H9 (cell line): ENCODE data around the gene C1QTNF2. TPM values are rescaled to one million over a fixed set of nuclear protein-coding genes. Genes with fewer than 3 reads are reported as not detected.

ENCODE experiments used
- DNase-seq: peaks from one replicate; pipeline ENCODE4 v3.0.0-alpha.2; 2017
- H2AFZ ChIP-seq: one replicate; pipeline ENCODE4 v1.6.1; 2013; ENCODE audit warnings: mild to moderate bottlenecking, low read length, control low read depth, moderate library complexity
- H2AK5ac ChIP-seq: 2 replicates; pipeline ENCODE4 v1.6.1; 2013; ENCODE audit warnings: low read length, control low read depth, mixed read lengths; ENCODE audit not compliant: insufficient read length
- H2BK120ac ChIP-seq: one replicate; pipeline ENCODE4 v1.6.1; 2013; ENCODE audit warnings: low read depth, mild to moderate bottlenecking, low read length, control low read depth, inconsistent platforms; ENCODE audit not compliant: poor library complexity, severe bottlenecking
- H2BK12ac ChIP-seq: 2 replicates; pipeline ENCODE4 v1.6.1; 2013; ENCODE audit warnings: low read length, control low read depth, mixed read lengths, low read depth; ENCODE audit not compliant: insufficient read length
- H2BK15ac ChIP-seq: 2 replicates; pipeline ENCODE4 v1.6.1; 2013; ENCODE audit warnings: low read depth, low read length, control low read depth
- H2BK20ac ChIP-seq: one replicate; pipeline ENCODE4 v1.6.1; 2013; ENCODE audit warnings: low read depth, mild to moderate bottlenecking, low read length, control low read depth, inconsistent platforms; ENCODE audit not compliant: poor library complexity, severe bottlenecking
- H2BK5ac ChIP-seq: 2 replicates; pipeline ENCODE4 v1.6.1; 2013; ENCODE audit warnings: low read length, control low read depth, mixed read lengths; ENCODE audit not compliant: insufficient read length
- H3K14ac ChIP-seq: 2 replicates; pipeline ENCODE4 v1.6.1; 2013; ENCODE audit warnings: low read length, control low read depth; ENCODE audit not compliant: insufficient read depth
- H3K18ac ChIP-seq: 2 replicates; pipeline ENCODE4 v1.6.1; 2013; ENCODE audit warnings: low read depth, mild to moderate bottlenecking, mixed read lengths, low read length, control low read depth; ENCODE audit not compliant: insufficient read length
- H3K23ac ChIP-seq: 2 replicates; pipeline ENCODE4 v1.6.1; 2013; ENCODE audit warnings: low read length, control low read depth, mixed read lengths, low read depth; ENCODE audit not compliant: insufficient read length
- H3K23me2 ChIP-seq: 2 replicates; pipeline ENCODE4 v1.6.1; 2013; ENCODE audit warnings: low read depth, mild to moderate bottlenecking, mixed read lengths, low read length, control low read depth; ENCODE audit not compliant: insufficient read length, poor library complexity, severe bottlenecking
- H3K27ac ChIP-seq: 2 replicates; pipeline ENCODE4 v1.5.1; 2013; ENCODE audit warnings: low read length, control low read depth, mixed read lengths, low read depth; ENCODE audit not compliant: insufficient read length
- H3K27me3 ChIP-seq: 2 replicates; pipeline ENCODE4 v1.6.1; 2013; ENCODE audit warnings: low read length, control low read depth, inconsistent platforms; ENCODE audit not compliant: insufficient read depth
- H3K4ac ChIP-seq: 2 replicates; pipeline ENCODE4 v1.6.1; 2013; ENCODE audit warnings: low read depth, mild to moderate bottlenecking, control low read depth, inconsistent platforms, low read length, moderate library complexity
- H3K4me1 ChIP-seq: 2 replicates; pipeline ENCODE4 v1.6.1; 2013; ENCODE audit warnings: low read length, control low read depth, inconsistent platforms; ENCODE audit not compliant: insufficient read depth
- H3K4me2 ChIP-seq: 2 replicates; pipeline ENCODE4 v1.6.1; 2013; ENCODE audit warnings: low read length, control low read depth, mixed read lengths; ENCODE audit not compliant: insufficient read length, insufficient read depth
- H3K56ac ChIP-seq: 2 replicates; pipeline ENCODE4 v1.6.1; 2013; ENCODE audit warnings: low read depth, mild to moderate bottlenecking, mixed read lengths, low read length, control low read depth; ENCODE audit not compliant: insufficient read length
- H3K79me1 ChIP-seq: 2 replicates; pipeline ENCODE4 v1.6.1; 2013; ENCODE audit warnings: low read depth, mild to moderate bottlenecking, moderate library complexity, low read length, control low read depth, inconsistent platforms; ENCODE audit not compliant: insufficient read depth, poor library complexity, severe bottlenecking
- H3K79me2 ChIP-seq: 2 replicates; pipeline ENCODE4 v1.6.1; 2013; ENCODE audit warnings: low read length, control low read depth, inconsistent platforms; ENCODE audit not compliant: insufficient read depth
- H3K9ac ChIP-seq: 2 replicates; pipeline ENCODE4 v1.6.1; 2013; ENCODE audit warnings: low read length, control low read depth, mixed read lengths; ENCODE audit not compliant: insufficient read length; ENCODE audit errors: extremely low read depth
- H3K9me3 ChIP-seq: one replicate; pipeline ENCODE4 v1.6.1; 2013; ENCODE audit warnings: low read depth, low read length, inconsistent platforms; ENCODE audit not compliant: control insufficient read depth
- H3T11ph ChIP-seq: one replicate; pipeline ENCODE4 v1.6.1; 2013; ENCODE audit warnings: mild to moderate bottlenecking, low read length, control low read depth, inconsistent platforms
- H4K20me1 ChIP-seq: one replicate; pipeline ENCODE4 v1.6.1; 2013; ENCODE audit not compliant: control insufficient read depth, insufficient read length, insufficient read depth
- H4K5ac ChIP-seq: 2 replicates; pipeline ENCODE4 v1.6.1; 2013; ENCODE audit warnings: low read depth, mild to moderate bottlenecking, mixed read lengths, low read length, control low read depth; ENCODE audit not compliant: insufficient read length
- H4K8ac ChIP-seq: replicated peaks from 2 replicates; pipeline ENCODE4 v1.6.1; 2013; ENCODE audit warnings: low read length, control low read depth, mixed read lengths, low read depth; ENCODE audit not compliant: insufficient read length
- H4K91ac ChIP-seq: 2 replicates; pipeline ENCODE4 v1.6.1; 2013; ENCODE audit warnings: low read depth, mild to moderate bottlenecking, moderate library complexity, mixed read lengths, low read length, control low read depth; ENCODE audit not compliant: insufficient read length
- H3K27ac Mint-ChIP-seq, 3 experiments: 2 replicates in 2 of 3; 3 replicates in 1 of 3; pipeline ENCODE4 v1.8.0; 2020 to 2021; ENCODE audit warnings: mixed read lengths in 3 of 3, mild to moderate bottlenecking in 1 of 3, moderate library complexity in 1 of 3
- H3K27me3 Mint-ChIP-seq: 2 replicates; pipeline ENCODE4 v1.8.0; 2021; ENCODE audit warnings: low read depth, mild to moderate bottlenecking, moderate library complexity, mixed read lengths
- H3K36me3 Mint-ChIP-seq, 3 experiments: 2 replicates in 2 of 3; 3 replicates in 1 of 3; pipeline ENCODE4 v1.8.0; 2020 to 2021; ENCODE audit warnings: low read depth in 3 of 3, mixed read lengths in 3 of 3; ENCODE audit not compliant: insufficient read depth in 1 of 3
- H3K4me1 Mint-ChIP-seq, 2 experiments: 2 replicates each; pipeline ENCODE4 v1.8.0; 2020; ENCODE audit warnings: mixed read lengths in 2 of 2
- H3K4me3 Mint-ChIP-seq, 2 experiments: 2 replicates in 1 of 2; 3 replicates in 1 of 2; pipeline ENCODE4 v1.8.0; 2020 to 2021; ENCODE audit warnings: mild to moderate bottlenecking in 2 of 2, mixed read lengths in 2 of 2, moderate library complexity in 1 of 2
- H3K9me3 Mint-ChIP-seq, 2 experiments: 2 replicates in 1 of 2; 3 replicates in 1 of 2; pipeline ENCODE4 v1.8.0; 2020; ENCODE audit warnings: mild to moderate bottlenecking in 2 of 2, mixed read lengths in 2 of 2, moderate library complexity in 1 of 2
- CTCF ChIP-seq: fragments of 200-600 bp; sonication (generic); conservative IDR thresholded peaks from 3 replicates; pipeline ENCODE4 v1.8.0; 2021; ENCODE audit warnings: antibody characterized with exemption, mild to moderate bottlenecking
- WGBS: extraction: QIAGEN DNeasy Blood & Tissue Kit; methylation state at CpG from one replicate; pipeline ENCODE4 v1.1.7; 2013; ENCODE audit warnings: missing lambda C conversion rate, low lambda C conversion rate, mixed read lengths; ENCODE audit not compliant: insufficient read length; ENCODE audit errors: extremely low coverage; 5-methylcytosine and 5-hydroxymethylcytosine counted together
- total RNA-seq: library from RNA; stranded (reverse); gene quantifications from 2 replicates; pipeline ENCODE4 v1.2.1, GENCODE V29; 2021

Gene C1QTNF2
- total RNA-seq, 1 experiment from 2014 or later: 0.59 TPM

- peaks cover 9% of the 10 kb centered on the region; the same call in 1 of the 2 replicates for H3K27me3 ChIP-seq
- peaks cover 47% of the 10 kb centered on the region for H3K27me3 Mint-ChIP-seq
- DNase-seq: no peak
These were observed 2.5 kb downstream of the C1QTNF2 start for GRCh38 chr5:160367885-160368284.

More at GRCh38 chr5:160367885-160368284, 2.5 kb downstream of the C1QTNF2 start:
- no peak overlapping the region for H2BK12ac ChIP-seq
- H4K5ac ChIP-seq: no peak overlapping the region
- H3K4me1 Mint-ChIP-seq: peaks cover 12 to 14% of the 10 kb centered on the region in 2 experiments
- H3K9me3 ChIP-seq: no peaks in the 10 kb centered on the region
- H3K4me3 Mint-ChIP-seq: no peak overlapping the region
- H3K9me3 Mint-ChIP-seq: no peaks in the 10 kb centered on the region
- H3K23me2 ChIP-seq: peaks cover 8% of the 10 kb centered on the region
- no peak overlapping the region for H3K14ac ChIP-seq
- no peak overlapping the region for H3K56ac ChIP-seq
- H4K8ac ChIP-seq: no peak overlapping the region
- no peak overlapping the region for H2BK120ac ChIP-seq
- H3K9ac ChIP-seq: no peak overlapping the region
- no peak overlapping the region for H3K4ac ChIP-seq
- no peak overlapping the region for H2BK20ac ChIP-seq
- no peak overlapping the region for H3K27ac Mint-ChIP-seq
- H3T11ph ChIP-seq: no peak overlapping the region
- WGBS: no CpG with 5 or more reads among the region's 3 CpGs
- no peak overlapping the region for H2BK15ac ChIP-seq
- H3K23ac ChIP-seq: no peak overlapping the region
- no peak overlapping the region for H2BK5ac ChIP-seq
- H3K36me3 Mint-ChIP-seq: no peaks in the 10 kb centered on the region
- H3K18ac ChIP-seq: no peak overlapping the region
- no peaks in the 10 kb centered on the region for H4K20me1 ChIP-seq
- no peak overlapping the region for H2AFZ ChIP-seq
- no peak overlapping the region for H2AK5ac ChIP-seq
- no peaks in the 10 kb centered on the region for H3K79me1 ChIP-seq
- H3K4me2 ChIP-seq: no peak overlapping the region
- no peak for TF ChIP-seq CTCF
- H3K4me1 ChIP-seq: no peaks in the 10 kb centered on the region; the same call in 1 of the 2 replicates
- no peak overlapping the region for H3K27ac ChIP-seq
- H3K79me2 ChIP-seq: no peaks in the 10 kb centered on the region
- no peak overlapping the region for H4K91ac ChIP-seq
